ENCODE results near the gene NUDT8.
"Not testable (repeated sequence)": the region's sequence is repeated elsewhere in the genome, so short reads cannot be mapped to it uniquely, and the experiment has no call there.

NUDT8 gene

DNA sequence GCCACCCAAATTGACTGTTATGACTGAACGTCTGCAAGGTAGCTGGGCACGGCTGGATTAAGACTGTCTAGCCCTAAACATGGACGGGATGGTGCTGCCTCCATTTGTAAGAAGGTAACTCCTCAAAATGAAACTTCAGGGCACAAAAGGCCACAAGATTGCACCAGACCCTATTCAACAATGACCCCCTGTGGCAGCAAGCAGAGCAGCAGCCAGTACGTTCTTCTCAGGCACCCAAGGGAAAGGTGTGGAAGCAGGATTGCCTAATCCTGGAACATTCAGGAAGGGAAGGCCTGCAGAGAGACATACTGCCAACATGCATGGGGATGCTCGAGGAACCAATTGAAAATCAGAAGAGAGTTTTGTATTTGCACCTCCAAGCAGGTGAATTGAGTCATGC lies 14.3 kb upstream of the NUDT8 start:
- no peak for DNase-seq (ENCODE audit: insufficient read length, low spot score)
- no peak for FAIRE-seq

DNA sequence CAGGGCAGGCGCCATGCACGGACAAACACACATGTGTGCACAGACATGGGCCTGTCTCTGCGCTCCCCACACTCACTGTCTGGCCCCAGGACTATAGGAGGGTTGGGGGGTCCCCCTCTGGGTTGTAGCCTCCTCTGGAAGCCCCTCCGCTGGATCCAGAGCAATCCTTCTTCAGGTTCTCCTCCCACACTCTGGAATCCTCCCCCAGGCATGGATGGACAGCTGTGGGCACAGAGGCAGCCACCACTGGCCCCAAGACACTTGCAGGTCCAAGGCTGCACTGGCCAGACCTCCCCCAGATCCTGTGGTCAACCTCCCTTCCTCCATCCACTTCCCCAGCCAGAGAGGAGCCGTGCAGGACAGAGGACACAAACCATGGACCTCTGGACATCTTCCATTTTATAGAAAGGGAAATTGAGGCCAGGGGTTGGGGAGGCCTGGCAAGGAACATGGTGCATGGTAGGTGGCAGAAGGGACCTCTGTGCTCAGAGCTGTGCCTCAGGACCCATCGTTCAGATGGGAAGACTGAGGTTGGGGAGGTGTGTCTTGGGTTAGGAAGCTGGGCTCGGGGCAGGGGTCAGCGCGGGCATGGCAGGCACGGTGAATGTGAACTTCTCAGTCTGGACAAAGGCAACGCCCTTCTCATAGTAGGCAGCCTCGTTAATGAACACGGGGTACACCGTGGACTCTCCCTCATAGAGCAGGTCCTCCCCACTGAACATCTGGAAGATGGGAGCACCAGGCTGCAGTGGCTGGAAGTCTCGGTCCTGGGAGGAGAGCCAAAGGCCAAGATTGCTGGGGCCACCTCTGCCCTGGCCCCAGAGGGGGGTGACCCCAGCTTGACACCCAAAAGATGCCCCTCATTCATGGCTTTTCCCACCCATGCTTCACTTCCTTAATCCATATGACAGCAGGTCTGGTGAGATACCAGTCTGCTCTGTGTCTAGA lies 12.7 kb upstream of the NUDT8 start:
- no peak for DNase-seq (ENCODE audit: insufficient read length, low spot score)
- FAIRE-seq: no peak

DNA sequence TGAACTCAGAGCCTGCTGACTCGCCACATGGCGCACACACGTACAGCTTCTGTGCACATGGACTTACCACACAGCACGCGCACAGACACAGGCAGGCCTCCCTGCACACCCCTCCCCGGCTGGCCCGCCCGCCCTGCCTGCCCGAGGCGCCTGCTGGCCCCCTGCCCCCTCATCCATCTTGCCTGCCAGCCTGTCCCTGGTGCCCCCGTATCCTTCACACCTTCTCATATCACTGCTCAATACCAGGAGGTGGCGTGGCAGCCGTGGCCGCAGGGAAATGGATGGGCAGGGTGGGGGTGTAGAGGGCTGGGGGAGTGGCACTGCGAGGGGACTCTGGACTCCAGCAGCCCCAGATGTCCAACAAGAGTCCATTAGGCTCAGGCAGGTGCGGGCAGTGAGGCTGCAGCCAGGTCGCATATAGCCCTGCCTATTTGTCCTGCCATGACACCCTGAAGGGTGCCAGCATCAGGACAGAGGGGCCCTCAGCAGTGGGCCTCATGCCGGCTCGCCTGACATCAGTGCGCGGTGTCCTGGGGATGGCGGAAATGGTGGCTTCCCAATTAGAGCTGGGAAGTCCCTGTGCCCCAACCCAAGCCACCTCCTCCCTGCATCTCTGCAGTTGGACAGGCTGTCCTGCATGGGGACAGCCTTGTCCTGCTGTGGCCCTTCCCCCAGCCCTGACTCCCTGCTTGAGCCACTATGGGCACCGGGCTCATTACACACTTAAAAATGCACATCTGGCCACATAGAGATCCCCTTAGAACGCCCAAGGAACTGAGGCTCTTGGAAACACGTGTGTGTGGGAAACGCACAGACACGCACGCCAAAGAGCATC lies 11.8 kb upstream of the NUDT8 start:
- FAIRE-seq (no peak), DNase-seq (ENCODE audit: insufficient read length, low spot score) (no peak)

DNA sequence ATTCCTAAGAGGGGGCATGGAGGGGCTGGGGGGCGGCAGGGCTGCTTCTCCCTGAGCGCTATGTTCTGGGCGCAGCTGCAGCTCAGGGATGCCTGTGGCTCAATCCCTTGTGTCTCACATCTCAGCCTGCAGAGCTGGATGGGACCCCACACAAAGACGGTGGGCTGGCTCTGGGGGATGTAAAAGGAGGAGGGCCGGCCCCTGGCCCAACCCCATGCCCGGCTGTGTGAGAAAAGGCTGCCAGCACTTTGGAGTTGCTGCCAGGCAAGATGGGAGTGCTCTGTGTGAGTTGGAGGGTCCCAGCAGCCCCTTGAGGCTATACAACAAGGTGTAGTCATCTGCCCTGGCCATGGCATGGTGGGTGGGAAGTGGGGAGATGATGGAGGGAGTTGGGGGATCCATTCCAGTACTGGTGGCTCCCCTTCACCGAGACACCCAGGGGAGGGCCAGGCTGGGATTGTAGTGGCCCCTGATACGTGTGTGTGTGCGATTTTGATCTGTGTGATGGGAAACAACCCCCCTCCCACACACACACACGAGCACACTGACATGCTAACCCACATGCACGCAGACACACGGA lies 11.1 kb upstream of the NUDT8 start:
- FAIRE-seq: no peak
- DNase-seq (ENCODE audit: insufficient read length, low spot score): no peak

DNA sequence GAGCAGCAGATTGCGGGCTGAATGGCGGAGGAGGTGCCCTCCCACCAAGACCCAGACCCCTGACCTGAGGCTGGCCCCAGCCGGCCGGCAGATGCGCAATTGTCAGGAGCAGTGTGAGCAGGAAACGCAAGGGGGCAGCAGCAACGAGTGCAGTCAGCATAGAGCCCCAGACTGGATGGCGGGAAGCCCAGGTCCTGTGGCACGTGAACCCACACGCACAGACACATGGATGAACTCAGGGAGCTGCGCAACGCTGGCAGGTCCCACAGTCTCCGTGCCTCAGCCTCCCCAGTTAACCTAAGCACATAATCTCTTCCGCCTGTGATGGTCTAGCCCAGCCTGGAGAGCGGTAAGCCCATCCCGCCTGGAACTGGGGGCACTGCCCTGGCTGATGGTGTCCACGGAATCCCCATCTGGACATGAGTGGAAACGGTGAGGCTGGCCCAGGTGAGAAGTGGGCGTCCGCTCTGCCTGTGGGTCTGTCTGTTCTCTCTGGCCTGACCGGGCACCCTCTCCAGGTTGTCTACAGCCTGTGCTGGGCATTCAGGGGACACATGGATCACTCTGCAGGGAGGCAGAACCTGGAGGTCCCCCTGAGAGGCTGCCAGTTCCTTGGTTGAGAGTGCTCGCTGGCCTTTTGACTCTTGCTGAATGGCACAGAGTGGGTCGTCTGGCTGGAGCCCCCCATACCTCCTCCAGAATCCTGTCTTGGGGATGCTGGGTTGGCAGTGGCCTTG lies 10.5 kb upstream of the NUDT8 start:
- peak; percentile 57 for FAIRE-seq
- DNase-seq (ENCODE audit: insufficient read length, low spot score): peak; percentile 68

DNA sequence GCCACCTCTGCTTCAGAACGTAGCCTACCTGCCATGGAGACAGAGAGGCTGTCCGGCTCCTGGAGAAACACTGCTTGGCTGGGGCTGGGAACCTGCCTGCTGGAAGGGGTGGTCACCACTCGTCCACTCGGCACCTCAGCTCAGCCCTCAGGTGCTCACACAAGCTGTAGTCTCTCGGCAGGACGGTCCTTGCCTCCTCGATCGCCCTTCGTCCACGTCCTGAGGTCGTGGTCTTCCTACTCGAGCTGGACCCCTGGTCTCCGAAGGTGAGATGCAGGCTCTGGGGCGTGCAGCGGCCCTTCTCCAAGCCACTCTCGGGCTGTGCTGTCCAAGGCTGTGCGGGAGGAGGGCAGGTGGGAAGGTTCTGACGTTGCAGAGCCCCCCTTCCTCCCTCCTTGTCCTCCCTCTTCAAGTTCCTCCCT lies 9.7 kb upstream of the NUDT8 start, which contains the start of gene TBX10:
TBX10 (minus strand) TSS at position 326 of the 422 bp plus-strand sequence; CDS start at position 35, 291 bp downstream.
- DNase-seq (ENCODE audit: insufficient read length, low spot score): no peak

DNA sequence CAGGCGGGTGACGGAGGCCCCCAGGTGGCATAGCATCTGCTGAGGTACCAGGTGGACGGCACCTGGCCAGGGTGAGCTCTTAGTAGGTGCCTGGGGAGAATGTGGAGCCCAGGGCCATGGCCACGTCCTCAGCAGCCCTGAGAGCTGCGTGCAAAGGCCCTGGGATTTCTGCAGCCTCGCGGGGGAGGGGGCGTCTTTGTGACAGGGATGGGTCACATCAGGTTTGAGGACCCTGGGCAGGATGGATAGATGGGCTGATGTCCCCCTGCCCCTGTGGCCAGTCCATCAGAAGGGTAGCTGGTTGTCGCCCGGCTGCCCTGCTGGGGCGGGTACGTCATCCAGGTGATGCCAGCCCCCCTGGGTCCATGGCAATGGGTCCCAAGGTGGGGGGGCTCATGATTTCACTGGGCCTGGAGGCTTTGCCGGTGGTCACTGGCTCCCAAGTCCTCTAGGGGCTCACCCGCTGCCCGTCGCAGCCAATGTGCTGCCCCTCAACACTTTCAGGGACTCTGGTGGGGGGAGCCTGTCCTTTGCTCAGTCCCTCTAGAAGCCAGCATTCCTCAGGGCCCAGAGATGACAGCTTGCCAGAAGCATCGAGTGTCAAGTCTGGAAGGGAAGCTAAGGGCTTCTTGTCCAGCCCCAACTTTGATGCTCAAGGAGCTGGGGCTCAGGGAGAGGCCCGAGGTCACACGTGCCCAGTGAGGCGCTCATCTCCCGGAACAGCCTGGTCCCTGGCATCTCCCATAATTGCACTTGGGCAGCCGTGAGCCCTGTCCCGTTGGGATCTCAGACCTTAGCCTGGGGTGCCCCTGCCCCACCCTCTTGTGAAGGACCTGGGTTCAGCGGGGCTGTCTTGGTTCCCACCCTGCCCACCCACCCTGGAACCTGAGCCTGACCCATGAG lies 9.0 kb upstream of the NUDT8 start:
- no peak for FAIRE-seq
- no peak for DNase-seq (ENCODE audit: insufficient read length, low spot score)

More for the DNA sequence above, 9.7 kb upstream of the NUDT8 start, which contains the start of gene TBX10:
- FAIRE-seq: no peak

DNA sequence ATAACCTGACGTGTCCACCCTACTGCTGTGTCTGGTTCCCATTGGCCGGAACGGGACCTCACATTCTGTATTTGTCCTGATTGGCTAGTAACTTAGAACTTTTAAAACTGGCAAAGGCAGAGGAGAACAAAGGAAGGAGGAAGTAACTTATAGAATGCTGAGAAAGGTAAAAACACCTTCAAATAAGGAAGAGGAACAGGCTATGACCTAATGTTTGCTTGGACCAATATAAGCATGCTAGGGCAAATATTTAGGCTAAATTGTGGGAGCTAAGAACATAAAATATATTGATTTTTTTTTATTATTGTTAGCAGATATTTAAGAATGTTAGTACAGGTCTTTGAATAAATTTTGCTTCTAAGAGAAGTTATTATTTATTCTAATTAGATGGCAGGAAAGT lies 7.7 kb upstream of the NUDT8 start:
- DNase-seq (ENCODE audit: insufficient read length, low spot score): not testable (repeated sequence)
- FAIRE-seq: peak; percentile 26

DNA sequence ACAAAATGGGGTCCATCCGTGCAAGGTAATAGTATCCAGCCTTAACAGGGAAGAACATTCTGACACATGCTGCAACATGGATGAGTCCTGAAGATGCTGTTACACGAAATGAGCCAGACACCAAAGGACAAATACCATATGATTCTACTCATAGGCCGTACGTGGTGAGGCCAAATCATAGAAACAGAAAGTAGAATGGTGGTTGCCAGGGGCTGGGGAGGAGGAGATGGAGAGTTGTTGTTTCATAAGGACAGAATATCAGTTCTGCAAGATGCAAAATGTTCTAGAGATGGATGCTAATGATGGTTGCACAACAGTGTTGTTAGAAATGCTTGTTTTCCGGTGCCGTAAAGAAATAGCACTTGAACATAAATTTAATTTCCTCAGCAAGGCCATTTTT lies 7.2 kb upstream of the NUDT8 start:
- peak; percentile 45 for FAIRE-seq
- no peak for DNase-seq (ENCODE audit: insufficient read length, low spot score)

DNA sequence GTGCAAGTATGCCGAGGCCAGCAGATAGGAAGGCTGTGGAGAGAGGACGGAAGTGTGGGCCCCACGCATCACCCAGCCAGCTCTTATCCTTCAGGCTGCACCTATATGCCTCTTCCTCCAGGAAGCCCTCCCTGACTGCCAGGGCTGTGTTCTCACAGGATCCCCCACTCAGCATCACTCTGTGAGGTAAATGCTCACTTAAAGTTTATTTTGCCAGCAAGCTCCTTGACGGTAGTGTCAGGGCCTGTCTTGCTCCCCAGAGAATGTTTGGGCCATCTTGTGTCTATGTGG lies 5.4 kb upstream of the NUDT8 start:
- no peak for DNase-seq (ENCODE audit: insufficient read length, low spot score)
- no peak for FAIRE-seq

DNA sequence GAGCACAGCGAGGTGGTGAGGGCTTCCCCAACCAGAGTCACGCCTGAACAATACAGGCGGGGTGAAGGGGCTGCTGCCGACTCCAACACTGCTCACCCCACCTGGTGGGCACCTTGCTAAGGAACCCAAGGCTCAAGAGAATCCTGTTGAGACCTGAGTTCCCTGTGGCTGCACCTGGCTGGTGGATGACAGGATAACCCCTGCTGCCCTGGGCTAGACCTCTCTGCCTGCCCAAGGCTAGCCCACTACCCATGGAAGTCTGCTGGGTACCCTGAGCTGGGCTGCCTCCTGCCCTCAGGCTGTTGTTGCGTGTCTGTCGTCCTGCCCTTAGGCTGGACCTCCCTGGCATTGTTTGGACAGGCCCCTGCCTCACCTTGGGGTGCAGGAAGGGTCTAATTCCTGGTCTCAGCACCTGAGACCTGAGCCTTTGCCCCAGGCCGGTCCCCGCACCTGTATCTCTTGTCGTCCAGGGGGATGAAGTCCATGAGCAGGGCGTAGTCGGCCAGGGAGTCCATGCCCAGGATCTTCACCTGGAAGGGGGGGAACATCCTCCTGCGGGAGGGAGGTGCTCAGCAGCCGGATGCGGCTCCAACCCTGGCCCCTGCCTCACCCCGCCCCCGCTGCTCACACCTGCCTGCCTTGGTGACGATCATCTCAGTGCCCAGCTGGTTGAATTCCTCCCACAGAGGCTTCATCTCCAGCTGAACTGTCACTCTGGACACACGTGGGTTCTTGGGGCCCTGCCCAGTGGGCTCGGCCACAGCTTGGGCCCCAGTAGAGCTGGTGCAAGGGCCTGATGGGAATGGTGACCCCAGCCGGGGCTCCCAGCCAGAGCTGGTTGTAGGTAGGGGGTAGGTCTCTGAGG lies 4.9 kb upstream of the NUDT8 start:
- FAIRE-seq (no peak), DNase-seq (ENCODE audit: insufficient read length, low spot score) (no peak)

DNA sequence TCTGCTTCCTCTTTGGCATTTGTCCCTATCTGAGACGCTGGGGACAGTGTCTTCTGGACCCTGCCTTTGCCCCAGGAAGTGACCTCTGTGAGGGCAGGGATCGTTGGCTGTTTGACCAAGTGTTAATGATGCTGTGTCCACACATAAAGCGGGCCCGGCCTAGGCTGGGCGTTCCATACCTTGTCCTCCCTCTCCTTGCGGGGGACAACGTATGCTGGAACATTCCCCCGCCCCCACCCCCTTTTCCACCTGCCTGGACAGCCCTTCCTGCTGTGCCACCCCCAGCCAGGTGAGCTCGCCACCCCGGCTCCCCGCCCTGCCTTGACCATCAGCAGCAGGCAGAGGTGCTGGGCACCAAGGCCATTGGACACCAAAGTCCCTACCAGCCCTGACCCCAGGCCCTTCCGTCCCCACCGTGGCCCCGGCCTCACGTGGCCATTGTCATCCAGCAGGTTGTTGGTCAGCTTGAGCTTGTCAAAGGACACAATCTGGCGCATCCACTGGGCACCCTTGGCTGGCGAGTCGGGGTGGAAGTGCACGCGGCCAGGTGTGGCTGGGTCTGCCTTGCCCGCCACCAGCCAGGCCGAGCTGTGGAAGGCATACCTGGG lies 4.1 kb upstream of the NUDT8 start:
- DNase-seq (ENCODE audit: insufficient read length, low spot score): no peak
- FAIRE-seq: no peak

DNA sequence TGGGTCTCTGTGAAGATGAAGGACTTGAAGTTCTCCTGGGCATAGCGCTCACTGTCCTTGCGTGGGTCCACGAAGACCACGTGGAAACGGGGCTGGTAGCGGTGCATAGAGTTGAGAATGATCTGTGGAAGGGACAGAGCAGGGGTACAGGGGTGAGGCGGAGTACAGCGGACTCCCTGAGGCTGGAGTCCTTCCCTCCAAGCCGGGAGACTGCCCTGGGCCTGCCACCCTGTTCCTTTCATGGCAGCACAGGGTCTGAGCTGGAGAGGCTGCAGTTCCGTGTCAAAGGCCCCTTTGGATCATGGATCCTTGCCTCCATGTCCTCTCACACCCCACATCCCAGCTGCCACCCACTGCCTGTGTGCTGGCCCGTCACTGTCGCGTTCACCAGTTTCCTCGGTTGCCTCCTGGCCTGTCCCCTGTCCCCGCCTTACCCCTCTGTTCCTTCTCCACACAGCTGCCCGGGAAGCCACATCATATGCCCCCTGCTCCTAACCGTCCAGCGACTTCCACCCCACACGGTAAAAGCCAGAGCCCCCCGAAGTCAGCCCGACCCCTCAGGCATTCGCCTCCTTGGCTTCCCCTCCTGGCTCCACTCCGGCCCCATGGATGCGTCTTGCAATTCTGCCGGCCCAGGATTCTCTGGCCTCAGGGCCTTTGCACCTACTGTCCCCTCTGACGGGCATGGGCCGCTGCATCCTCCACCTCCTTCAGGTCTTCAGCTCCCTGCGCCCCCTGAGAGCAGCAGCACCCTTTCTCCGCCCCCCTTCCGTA lies 3.4 kb upstream of the NUDT8 start:
- DNase-seq (ENCODE audit: insufficient read length, low spot score): no peak
- FAIRE-seq: no peak

DNA sequence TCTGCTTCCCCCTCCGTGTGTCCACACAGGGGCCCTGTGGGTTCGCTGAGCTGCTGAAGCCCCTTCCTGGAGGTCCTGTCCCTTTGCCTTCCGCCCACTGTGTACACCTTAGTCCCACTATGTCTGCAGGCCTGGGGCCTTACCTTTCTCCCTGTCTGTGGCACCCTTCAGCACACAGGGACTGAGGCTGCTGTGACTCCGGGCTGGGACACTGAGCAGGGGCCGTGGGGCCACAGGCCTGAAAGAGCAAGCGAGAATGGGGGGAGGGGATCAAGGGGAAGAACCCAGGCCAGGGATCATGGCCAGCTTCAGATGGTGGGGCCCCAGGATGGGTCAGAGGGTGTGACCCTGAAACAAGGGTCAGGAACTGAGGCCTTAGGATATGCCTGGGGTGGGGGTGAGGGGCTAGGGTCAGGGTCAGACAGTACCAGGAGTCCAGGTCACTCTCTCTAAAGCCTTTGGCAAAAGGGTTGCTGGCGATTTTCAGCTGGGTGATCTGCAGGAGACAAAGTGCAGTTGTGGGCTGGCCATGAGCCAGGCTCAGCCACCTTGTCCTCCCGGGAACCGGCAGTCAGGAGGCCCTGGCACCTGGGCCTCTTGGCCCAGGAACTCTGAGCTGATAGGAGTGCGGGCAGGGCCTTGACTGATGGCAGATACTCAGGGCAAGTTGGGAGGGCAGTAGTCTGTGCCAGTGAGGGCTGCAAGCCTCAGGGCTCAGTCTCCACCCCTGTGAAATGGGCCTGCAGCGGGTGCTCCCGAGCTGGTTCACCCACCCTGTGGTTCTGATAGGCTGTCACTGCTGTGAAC lies 2.6 kb upstream of the NUDT8 start:
- FAIRE-seq (no peak), DNase-seq (ENCODE audit: insufficient read length, low spot score) (no peak)

DNA sequence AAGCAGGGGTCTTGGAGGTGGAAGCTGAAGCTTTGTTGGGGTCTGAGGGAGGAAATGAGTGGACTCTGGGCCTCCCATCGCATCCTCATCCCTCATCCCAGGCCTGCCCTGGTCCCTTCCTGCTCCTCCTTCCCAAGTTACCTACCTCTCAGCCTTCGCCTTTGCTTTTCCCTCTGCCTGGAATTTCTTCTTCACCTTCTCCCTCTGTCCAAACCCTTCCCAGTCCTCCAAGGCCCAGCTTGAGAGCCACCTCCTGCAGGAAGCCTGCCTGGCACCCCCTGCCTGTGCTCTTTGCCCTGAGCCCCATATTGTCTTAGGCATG lies 2.1 kb upstream of the NUDT8 start:
- no peak for DNase-seq (ENCODE audit: insufficient read length, low spot score)
- no peak for FAIRE-seq

DNA sequence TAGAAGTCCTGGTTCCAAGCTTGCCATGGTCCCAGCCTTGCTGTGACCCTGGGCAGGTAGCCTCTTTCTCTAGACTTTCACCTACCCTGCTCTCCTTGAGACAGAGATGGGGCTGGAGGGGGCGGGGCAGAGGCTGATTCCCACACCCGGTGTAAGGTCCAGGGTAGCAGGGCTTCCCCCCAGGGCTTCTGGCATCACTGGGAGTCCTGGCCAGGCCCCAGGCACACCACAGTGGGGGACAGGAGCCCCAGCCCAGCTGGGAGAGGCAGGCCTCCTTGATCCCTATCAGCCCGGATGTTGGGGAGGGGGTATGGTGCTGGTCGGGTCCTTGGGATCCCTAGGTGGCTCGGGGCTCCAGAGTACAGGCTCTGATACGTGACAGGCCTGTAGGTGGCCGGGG lies 1.7 kb upstream of the NUDT8 start:
- no peak for DNase-seq (ENCODE audit: insufficient read length, low spot score)
- no peak for FAIRE-seq

DNA sequence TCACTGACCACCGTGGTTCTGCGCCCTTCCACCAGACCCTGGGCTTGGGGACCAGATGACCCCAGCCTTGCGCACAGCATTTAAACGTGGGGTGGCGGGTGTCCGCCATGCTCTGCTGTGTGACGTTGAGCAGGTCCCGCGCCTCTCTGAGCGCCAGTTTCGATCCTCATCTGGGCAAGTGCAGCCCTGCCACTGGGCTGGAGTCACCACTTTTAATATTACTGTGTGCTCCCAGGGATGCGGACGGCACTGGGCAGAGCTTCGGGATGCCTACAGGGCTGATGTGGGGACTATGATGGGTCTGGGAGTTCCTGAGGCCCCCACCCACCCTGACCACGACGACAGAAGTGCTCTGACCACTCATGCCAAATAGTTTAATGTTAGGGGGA lies 1.2 kb upstream of the NUDT8 start:
- no peak for DNase-seq (ENCODE audit: insufficient read length, low spot score)
- no peak for FAIRE-seq
